ENCODE measurements around the gene NXNL1.
"Not testable (repeated sequence)": the region's sequence is repeated elsewhere in the genome, so short reads cannot be mapped to it uniquely, and the experiment has no call there.

- TF ChIP-seq, protein P1, sequence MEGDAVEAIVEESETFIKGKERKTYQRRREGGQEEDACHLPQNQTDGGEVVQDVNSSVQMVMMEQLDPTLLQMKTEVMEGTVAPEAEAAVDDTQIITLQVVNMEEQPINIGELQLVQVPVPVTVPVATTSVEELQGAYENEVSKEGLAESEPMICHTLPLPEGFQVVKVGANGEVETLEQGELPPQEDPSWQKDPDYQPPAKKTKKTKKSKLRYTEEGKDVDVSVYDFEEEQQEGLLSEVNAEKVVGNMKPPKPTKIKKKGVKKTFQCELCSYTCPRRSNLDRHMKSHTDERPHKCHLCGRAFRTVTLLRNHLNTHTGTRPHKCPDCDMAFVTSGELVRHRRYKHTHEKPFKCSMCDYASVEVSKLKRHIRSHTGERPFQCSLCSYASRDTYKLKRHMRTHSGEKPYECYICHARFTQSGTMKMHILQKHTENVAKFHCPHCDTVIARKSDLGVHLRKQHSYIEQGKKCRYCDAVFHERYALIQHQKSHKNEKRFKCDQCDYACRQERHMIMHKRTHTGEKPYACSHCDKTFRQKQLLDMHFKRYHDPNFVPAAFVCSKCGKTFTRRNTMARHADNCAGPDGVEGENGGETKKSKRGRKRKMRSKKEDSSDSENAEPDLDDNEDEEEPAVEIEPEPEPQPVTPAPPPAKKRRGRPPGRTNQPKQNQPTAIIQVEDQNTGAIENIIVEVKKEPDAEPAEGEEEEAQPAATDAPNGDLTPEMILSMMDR (IDR thresholded peaks at IDR 0.05 in 2 of 3, conservative IDR thresholded peaks at IDR 0.05 in 1 of 3; ENCODE audit: borderline replicate concordance in 1 of 3, insufficient read depth in 1 of 3, low read depth in 2 of 3, low read length in 2 of 3): not testable (repeated sequence)
- TF ChIP-seq POLR2AphosphoS5 (IDR thresholded peaks at IDR 0.05; ENCODE audit: low read depth, low read length); YY1 (IDR thresholded peaks at IDR 0.05; ENCODE audit: extremely low read depth, insufficient replicate concordance, low read depth, low read length): not testable (repeated sequence)
These were observed 14.3 kb upstream of the NXNL1 start for GRCh38 chr19:17475011-17475540.
